ENCODE measurements around the gene BMPR1A. TPM values are rescaled to one million over a fixed set of nuclear protein-coding genes. Genes with fewer than 3 reads are reported as not detected.

Gene BMPR1A
- total and polyA plus RNA-seq, 9 of the 15 experiments (the other 6 are each of a cell fraction or from before 2014, with no cell fraction given) = 1.6 to 17.5 (median 9.1) TPM

- no peak for TF ChIP-seq ZNF384 (IDR thresholded peaks at IDR 0.05; ENCODE audit: low read depth, low read length)
- TF ChIP-seq NCOR1 (IDR thresholded peaks at IDR 0.05) = peak; percentile 55
- TF ChIP-seq TAF7 (tag; IDR thresholded peaks at IDR 0.05) = no peak
- peak; percentile 26; the same call in 1 of the 2 replicates for TF ChIP-seq HDAC2 (IDR thresholded peaks at IDR 0.05)
- no peak for TF ChIP-seq ZNF668 (CRISPR knock-in tag; IDR thresholded peaks at IDR 0.05)
- TF ChIP-seq CHAMP1 (IDR thresholded peaks at IDR 0.05) = no peak
- no peak for TF ChIP-seq ZBTB34 (CRISPR knock-in tag; IDR thresholded peaks at IDR 0.05)
- TF ChIP-seq ARNT (IDR thresholded peaks at IDR 0.05) = peak in 1 of 2 experiments; percentile 50; a peak in 1 of 4 replicates
- no peak for TF ChIP-seq KDM4B (IDR thresholded peaks at IDR 0.05; ENCODE audit: borderline replicate concordance in 2 of 2, low read depth in 1 of 2)
- TF ChIP-seq CCNT2 (IDR thresholded peaks at IDR 0.05; ENCODE audit: borderline replicate concordance, extremely low read depth, insufficient read length, low read depth, low read length) = no peak
- TF ChIP-seq, protein P1, sequence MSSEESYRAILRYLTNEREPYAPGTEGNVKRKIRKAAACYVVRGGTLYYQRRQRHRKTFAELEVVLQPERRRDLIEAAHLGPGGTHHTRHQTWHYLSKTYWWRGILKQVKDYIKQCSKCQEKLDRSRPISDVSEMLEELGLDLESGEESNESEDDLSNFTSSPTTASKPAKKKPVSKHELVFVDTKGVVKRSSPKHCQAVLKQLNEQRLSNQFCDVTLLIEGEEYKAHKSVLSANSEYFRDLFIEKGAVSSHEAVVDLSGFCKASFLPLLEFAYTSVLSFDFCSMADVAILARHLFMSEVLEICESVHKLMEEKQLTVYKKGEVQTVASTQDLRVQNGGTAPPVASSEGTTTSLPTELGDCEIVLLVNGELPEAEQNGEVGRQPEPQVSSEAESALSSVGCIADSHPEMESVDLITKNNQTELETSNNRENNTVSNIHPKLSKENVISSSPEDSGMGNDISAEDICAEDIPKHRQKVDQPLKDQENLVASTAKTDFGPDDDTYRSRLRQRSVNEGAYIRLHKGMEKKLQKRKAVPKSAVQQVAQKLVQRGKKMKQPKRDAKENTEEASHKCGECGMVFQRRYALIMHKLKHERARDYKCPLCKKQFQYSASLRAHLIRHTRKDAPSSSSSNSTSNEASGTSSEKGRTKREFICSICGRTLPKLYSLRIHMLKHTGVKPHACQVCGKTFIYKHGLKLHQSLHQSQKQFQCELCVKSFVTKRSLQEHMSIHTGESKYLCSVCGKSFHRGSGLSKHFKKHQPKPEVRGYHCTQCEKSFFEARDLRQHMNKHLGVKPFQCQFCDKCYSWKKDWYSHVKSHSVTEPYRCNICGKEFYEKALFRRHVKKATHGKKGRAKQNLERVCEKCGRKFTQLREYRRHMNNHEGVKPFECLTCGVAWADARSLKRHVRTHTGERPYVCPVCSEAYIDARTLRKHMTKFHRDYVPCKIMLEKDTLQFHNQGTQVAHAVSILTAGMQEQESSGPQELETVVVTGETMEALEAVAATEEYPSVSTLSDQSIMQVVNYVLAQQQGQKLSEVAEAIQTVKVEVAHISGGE (CRISPR knock-in tag; IDR thresholded peaks at IDR 0.05) = no peak
- TF ChIP-seq FOXP4 (CRISPR knock-in tag; IDR thresholded peaks at IDR 0.05; ENCODE audit: borderline replicate concordance) = no peak
- TF ChIP-seq MXD1 (CRISPR knock-in tag; IDR thresholded peaks at IDR 0.05; ENCODE audit: borderline replicate concordance, poor library complexity, severe bottlenecking) = no peak
Observed at GRCh38 chr10:86759073-86759672, 2.8 kb downstream of the BMPR1A start (continued).

All from K562 (cell line).